ENCODE results near the gene DNAH14.
"Not testable (repeated sequence)": the region's sequence is repeated elsewhere in the genome, so short reads cannot be mapped to it uniquely, and the experiment has no call there.

The DNAH14 gene

DNA sequence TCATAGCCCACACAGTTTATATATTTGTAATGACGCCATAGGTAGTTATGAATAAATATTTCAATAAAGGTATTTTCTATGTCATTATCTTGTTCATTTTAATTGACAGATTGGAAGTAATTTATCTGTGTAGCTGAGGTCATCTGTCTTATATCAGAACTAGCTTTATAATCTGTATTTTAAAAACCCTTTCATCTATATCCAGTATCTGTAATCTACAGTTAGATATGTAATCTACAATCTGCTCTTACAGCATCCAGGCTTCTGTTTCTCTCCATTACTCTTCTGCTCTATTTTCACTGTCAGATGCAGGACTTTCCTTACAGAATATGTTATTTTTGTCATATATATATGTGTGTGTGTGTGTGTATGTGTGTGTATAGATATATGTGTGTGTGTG lies 360.8 kb downstream of the DNAH14 start:
- Histone ChIP-seq H3K9me3 (ENCODE audit: insufficient read depth, low read length) (peaks cover 8% of the 10 kb centered on the region; the same call in 1 of the 2 replicates), H3K36me3 (ENCODE audit: insufficient read depth, insufficient read length, low read length) (no peaks in the 10 kb centered on the region), H3K9ac (ENCODE audit: insufficient read length, low read depth) (no peak overlapping the region), H3K4me3 (ENCODE audit: insufficient read length, low read depth) (no peak overlapping the region), H3K4me1 (ENCODE audit: insufficient read depth, insufficient read length) (no peaks in the 10 kb centered on the region), H3K27me3 (ENCODE audit: insufficient read depth, insufficient read length) (no peaks in the 10 kb centered on the region)
- no peak for DNase-seq (ENCODE audit: low read depth, low spot score)
- TF ChIP-seq ZNF274 (IDR thresholded peaks at IDR 0.05; ENCODE audit: low read depth, low read length): no peak

DNA sequence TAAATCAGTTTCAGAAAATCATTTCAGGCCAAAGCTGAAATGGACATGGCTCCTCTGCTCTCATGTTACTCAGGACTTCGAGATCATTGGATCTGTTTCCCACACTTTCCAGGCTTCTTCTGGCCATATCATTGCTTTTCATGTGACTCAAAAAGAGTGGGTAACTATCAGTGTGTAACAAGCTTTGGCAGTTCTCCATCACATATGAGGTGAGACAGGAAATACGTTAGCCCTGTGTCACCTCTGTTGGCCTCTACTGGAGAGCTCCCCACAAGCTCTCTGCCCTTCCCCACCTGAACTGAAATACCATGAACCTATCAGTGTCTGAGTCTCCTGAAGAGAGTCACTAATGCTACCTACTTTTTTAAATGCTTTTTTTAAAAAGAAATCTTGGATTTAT lies 370.1 kb downstream of the DNAH14 start:
- no peak for DNase-seq (ENCODE audit: low read depth, low spot score)
- H3K4me1 ChIP-seq (ENCODE audit: insufficient read depth, insufficient read length): no peaks in the 10 kb centered on the region
- no peak overlapping the region for H3K4me3 ChIP-seq (ENCODE audit: insufficient read length, low read depth)
- H3K36me3 ChIP-seq (ENCODE audit: insufficient read depth, insufficient read length, low read length): no peaks in the 10 kb centered on the region
- TF ChIP-seq SUZ12 (IDR thresholded peaks at IDR 0.05; ENCODE audit: extremely low read depth, insufficient read depth, insufficient read length) (no peak), ZNF274 (IDR thresholded peaks at IDR 0.05; ENCODE audit: low read depth, low read length) (no peak), YY1 (IDR thresholded peaks at IDR 0.05; ENCODE audit: insufficient read depth, insufficient read length) (no peak)
- H3K27me3 ChIP-seq (ENCODE audit: insufficient read depth, insufficient read length): no peaks in the 10 kb centered on the region
- H3K9me3 ChIP-seq (ENCODE audit: insufficient read depth, low read length): no peaks in the 10 kb centered on the region
- H3K9ac ChIP-seq (ENCODE audit: insufficient read length, low read depth): no peak overlapping the region

DNA sequence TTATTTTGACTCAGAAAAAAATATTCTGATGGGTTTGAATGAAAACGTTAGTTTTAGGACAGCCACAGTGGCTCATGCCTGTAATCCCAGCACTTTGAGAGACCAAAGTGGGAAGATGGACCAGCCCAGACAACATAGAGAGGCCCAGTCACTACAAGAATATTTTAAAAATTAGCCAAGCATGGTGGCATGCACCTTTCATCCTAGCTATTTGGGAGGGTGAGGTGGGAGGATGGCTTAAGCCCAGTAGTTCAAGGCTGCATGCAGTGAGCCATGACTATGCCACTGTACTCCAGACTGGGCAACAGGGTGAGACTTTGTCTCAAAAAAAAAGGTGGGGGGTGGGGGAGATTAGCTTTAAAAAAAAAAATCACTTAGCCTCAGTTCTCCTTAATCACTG lies 370.9 kb downstream of the DNAH14 start:
- Histone ChIP-seq H3K4me1 (ENCODE audit: insufficient read depth, insufficient read length) (no peaks in the 10 kb centered on the region), H3K36me3 (ENCODE audit: insufficient read depth, insufficient read length, low read length) (no peaks in the 10 kb centered on the region), H3K27me3 (ENCODE audit: insufficient read depth, insufficient read length) (no peaks in the 10 kb centered on the region), H3K9me3 (ENCODE audit: insufficient read depth, low read length) (no peaks in the 10 kb centered on the region), H3K9ac (ENCODE audit: insufficient read length, low read depth) (no peak overlapping the region), H3K4me3 (ENCODE audit: insufficient read length, low read depth) (no peak overlapping the region)
- DNase-seq (ENCODE audit: low read depth, low spot score): no peak
- TF ChIP-seq YY1 (IDR thresholded peaks at IDR 0.05; ENCODE audit: insufficient read depth, insufficient read length): no peak
- TF ChIP-seq SUZ12 (IDR thresholded peaks at IDR 0.05; ENCODE audit: extremely low read depth, insufficient read depth, insufficient read length): no peak
- TF ChIP-seq ZNF274 (IDR thresholded peaks at IDR 0.05; ENCODE audit: low read depth, low read length): no peak

DNA sequence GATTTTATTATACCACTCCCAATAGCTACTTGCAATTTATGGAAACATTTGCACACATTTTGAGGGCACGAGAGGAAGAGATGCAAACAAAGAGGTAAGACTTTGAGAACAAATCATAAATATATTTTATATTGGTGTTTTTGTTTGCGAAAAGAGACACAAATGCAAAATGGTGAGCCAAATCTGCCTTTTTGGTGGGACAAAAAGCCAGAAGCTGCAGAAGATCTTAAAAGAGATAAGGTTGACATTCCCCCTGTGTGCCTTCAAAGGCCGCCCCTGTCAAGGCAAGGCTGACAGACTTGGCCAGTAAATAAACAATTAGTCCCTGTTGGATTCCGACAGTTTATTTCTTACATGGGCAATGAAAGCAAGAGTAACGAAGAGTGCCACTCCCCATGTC lies 375.5 kb downstream of the DNAH14 start:
- no peak for DNase-seq (ENCODE audit: low read depth, low spot score)
- Histone ChIP-seq H3K9ac (ENCODE audit: insufficient read length, low read depth) (no peak overlapping the region), H3K9me3 (ENCODE audit: insufficient read depth, low read length) (no peaks in the 10 kb centered on the region), H3K36me3 (ENCODE audit: insufficient read depth, insufficient read length, low read length) (no peaks in the 10 kb centered on the region), H3K27me3 (ENCODE audit: insufficient read depth, insufficient read length) (no peaks in the 10 kb centered on the region), H3K4me1 (ENCODE audit: insufficient read depth, insufficient read length) (no peaks in the 10 kb centered on the region), H3K4me3 (ENCODE audit: insufficient read length, low read depth) (no peak overlapping the region)
- TF ChIP-seq ZNF274 (IDR thresholded peaks at IDR 0.05; ENCODE audit: low read depth, low read length): no peak
- TF ChIP-seq YY1 (IDR thresholded peaks at IDR 0.05; ENCODE audit: insufficient read depth, insufficient read length): no peak
- no peak for TF ChIP-seq SUZ12 (IDR thresholded peaks at IDR 0.05; ENCODE audit: extremely low read depth, insufficient read depth, insufficient read length)

DNA sequence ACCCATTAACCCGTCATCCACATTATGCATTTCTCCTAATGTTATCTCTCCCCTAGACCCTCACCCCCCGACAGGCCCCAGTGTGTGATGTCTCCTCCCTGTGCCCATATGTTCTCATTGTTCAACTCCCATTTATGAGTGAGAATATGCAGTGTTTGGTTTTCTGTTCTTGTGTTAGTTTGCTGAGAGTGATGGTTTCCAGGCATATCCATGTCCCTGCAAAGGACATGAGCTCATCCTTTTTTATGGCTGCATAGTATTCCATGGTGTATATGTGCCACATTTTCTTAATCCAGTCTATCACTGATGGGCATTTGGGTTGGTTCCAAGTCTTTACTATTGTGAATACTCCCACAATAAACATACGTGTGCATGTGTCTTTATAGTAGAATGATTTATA lies 381.1 kb downstream of the DNAH14 start:
- H3K4me1 ChIP-seq (ENCODE audit: insufficient read depth, insufficient read length); DNase-seq (ENCODE audit: low read depth, low spot score); H3K9me3 ChIP-seq (ENCODE audit: insufficient read depth, low read length); H3K36me3 ChIP-seq (ENCODE audit: insufficient read depth, insufficient read length, low read length); H3K4me3 ChIP-seq (ENCODE audit: insufficient read length, low read depth); H3K27me3 ChIP-seq (ENCODE audit: insufficient read depth, insufficient read length); H3K9ac ChIP-seq (ENCODE audit: insufficient read length, low read depth): not testable (repeated sequence)

DNA sequence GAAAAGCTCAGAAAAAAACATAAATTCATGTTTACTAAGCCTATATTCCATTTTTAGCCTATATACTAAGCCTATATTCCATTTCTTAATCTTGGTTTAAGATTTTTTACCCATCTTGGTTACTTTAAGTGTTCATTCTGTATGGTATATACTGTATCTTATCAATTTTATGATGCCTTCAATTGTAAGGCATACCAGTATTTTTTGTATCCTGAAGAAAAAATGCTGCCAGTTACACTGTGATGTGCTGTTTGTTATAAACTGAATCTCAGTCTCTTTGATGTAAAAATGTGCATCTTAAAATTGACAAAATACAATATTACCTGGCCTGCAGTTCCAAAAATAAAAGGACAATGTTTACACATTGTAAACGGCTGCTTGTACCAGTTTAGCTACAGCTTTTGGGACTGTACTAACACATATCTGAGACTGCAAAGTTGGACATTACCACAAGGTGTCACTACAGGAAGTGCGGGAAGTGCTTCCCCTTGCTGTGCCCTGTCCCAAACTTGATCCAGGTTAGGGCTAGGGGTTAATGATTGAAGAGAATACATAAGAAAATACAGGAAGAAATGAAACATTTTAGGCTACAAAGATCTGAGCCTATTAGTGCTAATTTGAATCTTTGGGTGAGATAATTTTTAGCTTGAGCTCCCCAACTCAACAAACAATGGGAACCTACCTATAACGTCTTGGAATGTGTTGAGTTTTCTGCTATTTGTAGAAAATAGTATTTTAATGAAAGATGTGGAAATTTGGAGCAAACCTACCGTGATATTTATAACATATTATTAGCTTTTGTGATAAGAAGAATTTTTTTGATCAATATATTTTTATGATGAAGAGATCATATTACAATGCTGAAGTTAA lies 389.5 kb downstream of the DNAH14 start:
- H3K36me3 ChIP-seq (ENCODE audit: insufficient read depth, insufficient read length, low read length): no peaks in the 10 kb centered on the region
- no peak overlapping the region for H3K9ac ChIP-seq (ENCODE audit: insufficient read length, low read depth)
- H3K9me3 ChIP-seq (ENCODE audit: insufficient read depth, low read length): no peaks in the 10 kb centered on the region
- DNase-seq (ENCODE audit: low read depth, low spot score): peak; percentile 57
- no peak overlapping the region for H3K4me3 ChIP-seq (ENCODE audit: insufficient read length, low read depth)
- H3K27me3 ChIP-seq (ENCODE audit: insufficient read depth, insufficient read length): no peaks in the 10 kb centered on the region
- H3K4me1 ChIP-seq (ENCODE audit: insufficient read depth, insufficient read length): peaks cover 5% of the 10 kb centered on the region
- no peak for TF ChIP-seq SUZ12 (IDR thresholded peaks at IDR 0.05; ENCODE audit: extremely low read depth, insufficient read depth, insufficient read length)
- TF ChIP-seq ZNF274 (IDR thresholded peaks at IDR 0.05; ENCODE audit: low read depth, low read length): no peak
- no peak for TF ChIP-seq YY1 (IDR thresholded peaks at IDR 0.05; ENCODE audit: insufficient read depth, insufficient read length)

DNA sequence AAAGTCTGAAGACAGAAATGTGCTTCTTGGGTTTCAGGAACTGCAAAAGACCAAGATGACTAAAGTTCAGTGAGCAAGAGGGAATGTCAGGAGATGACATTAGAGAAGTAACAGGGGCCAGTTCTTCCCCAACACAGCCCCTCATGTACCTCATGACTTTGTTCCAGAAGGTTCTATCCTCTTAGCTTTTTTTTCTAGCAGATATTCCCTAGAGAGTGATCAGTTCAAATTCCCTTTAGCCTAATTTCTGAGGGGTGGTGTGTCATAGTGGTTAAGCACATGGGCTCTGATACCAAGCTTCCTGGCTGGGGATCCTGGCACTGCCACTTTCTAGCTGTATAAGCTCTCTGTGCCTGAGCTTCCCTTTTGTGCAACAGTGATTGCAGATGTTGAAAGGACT lies 390.4 kb downstream of the DNAH14 start:
- Histone ChIP-seq H3K4me1 (ENCODE audit: insufficient read depth, insufficient read length) (peaks cover 5% of the 10 kb centered on the region), H3K9me3 (ENCODE audit: insufficient read depth, low read length) (no peaks in the 10 kb centered on the region), H3K4me3 (ENCODE audit: insufficient read length, low read depth) (no peak overlapping the region), H3K9ac (ENCODE audit: insufficient read length, low read depth) (no peak overlapping the region), H3K36me3 (ENCODE audit: insufficient read depth, insufficient read length, low read length) (no peaks in the 10 kb centered on the region), H3K27me3 (ENCODE audit: insufficient read depth, insufficient read length) (no peaks in the 10 kb centered on the region)
- DNase-seq (ENCODE audit: low read depth, low spot score): no peak
- TF ChIP-seq SUZ12 (IDR thresholded peaks at IDR 0.05; ENCODE audit: extremely low read depth, insufficient read depth, insufficient read length) (no peak), YY1 (IDR thresholded peaks at IDR 0.05; ENCODE audit: insufficient read depth, insufficient read length) (no peak), ZNF274 (IDR thresholded peaks at IDR 0.05; ENCODE audit: low read depth, low read length) (no peak)

All from NT2/D1 (cell line).